CD14-positive monocyte (primary cell): ENCODE results near the gene DRD2. TPM values are rescaled to one million over a fixed set of nuclear protein-coding genes. Genes with fewer than 3 reads are reported as not detected.

Experiments
- DNase-seq, 3 donors: peaks; one replicate each; pipeline ENCODE4 v3.0.0-alpha.2; 2011 to 2022
- H2AFZ ChIP-seq: 2 replicates; pipeline ENCODE4 v1.6.0; 2012; ENCODE audit warnings: mild to moderate bottlenecking, low read depth, low read length, inconsistent platforms; ENCODE audit not compliant: insufficient read depth, poor library complexity, severe bottlenecking
- H3K27ac ChIP-seq, 2 donors: 1 replicate in 1 of 2; 2 replicates in 1 of 2; pipeline ENCODE4 v1.5.1; 2012 to 2013; ENCODE audit warnings: low read length in 2 of 2, control low read depth in 1 of 2, inconsistent platforms in 1 of 2, low read depth in 1 of 2, mild to moderate bottlenecking in 1 of 2
- H3K27me3 ChIP-seq, 2 donors: one replicate each; pipeline versions ENCODE4 v1.6.0 to v1.6.1; 2011 to 2013; ENCODE audit warnings: low read length in 2 of 2; ENCODE audit not compliant: control insufficient read depth in 2 of 2, insufficient read depth in 2 of 2
- H3K36me3 ChIP-seq, 2 donors: replicated peaks in 1 of 2; 1 replicate in 1 of 2; 2 replicates in 1 of 2; pipeline versions ENCODE4 v1.5.1 to v1.6.1; 2012 to 2013; ENCODE audit warnings: low read length in 2 of 2, control low read depth in 1 of 2, inconsistent platforms in 1 of 2, mild to moderate bottlenecking in 1 of 2; ENCODE audit not compliant: insufficient read depth in 2 of 2, control insufficient read depth in 1 of 2
- H3K4me1 ChIP-seq, 2 donors: 1 replicate in 1 of 2; 2 replicates in 1 of 2; pipeline versions ENCODE4 v1.5.1 to v1.6.1; 2012 to 2013; ENCODE audit warnings: low read length in 2 of 2, control low read depth in 1 of 2, inconsistent platforms in 1 of 2, mild to moderate bottlenecking in 1 of 2, moderate library complexity in 1 of 2; ENCODE audit not compliant: insufficient read depth in 2 of 2, control insufficient read depth in 1 of 2
- H3K4me2 ChIP-seq: replicated peaks from 2 replicates; pipeline ENCODE3; 2012; ENCODE audit warnings: low read length, moderate library complexity, mild to moderate bottlenecking; ENCODE audit not compliant: poor library complexity, severe bottlenecking; ENCODE audit errors: extremely low read depth
- H3K4me3 ChIP-seq, 3 experiments: fragments of 200-600 bp in 1 of 3; sonication (generic) in 1 of 3; replicated peaks in 1 of 3; 1 replicate in 2 of 3; 2 replicates in 1 of 3; pipeline ENCODE4 v1.5.1; 2011 to 2013; ENCODE audit warnings: low read length in 3 of 3, mild to moderate bottlenecking in 3 of 3, control low read depth in 2 of 3, low read depth in 2 of 3, inconsistent platforms in 1 of 3, moderate library complexity in 1 of 3
- H3K79me2 ChIP-seq: 2 replicates; pipeline ENCODE4 v1.6.0; 2012; ENCODE audit warnings: mild to moderate bottlenecking, control low read depth, inconsistent platforms, low read length, moderate library complexity; ENCODE audit not compliant: insufficient read depth
- H3K9ac ChIP-seq: 2 replicates; pipeline ENCODE4 v1.6.0; 2017; ENCODE audit warnings: low read length, mild to moderate bottlenecking; ENCODE audit not compliant: insufficient read depth, poor library complexity, severe bottlenecking
- H3K9me3 ChIP-seq, 2 donors: replicated peaks in 1 of 2; 1 replicate in 1 of 2; 2 replicates in 1 of 2; pipeline versions ENCODE4 v1.5.1 to v1.6.1; 2012 to 2013; ENCODE audit warnings: low read length in 2 of 2, control low read depth in 1 of 2; ENCODE audit not compliant: control insufficient read depth in 1 of 2, insufficient read depth in 1 of 2
- H4K20me1 ChIP-seq: 2 replicates; pipeline ENCODE4 v1.6.0; 2012; ENCODE audit warnings: mild to moderate bottlenecking, low read length, control low read depth, moderate library complexity; ENCODE audit not compliant: insufficient read depth
- H3K27ac Mint-ChIP-seq, 7 donors: one replicate each; pipeline ENCODE4 v1.8.0; 2020; ENCODE audit warnings: mild to moderate bottlenecking in 7 of 7, mixed read lengths in 7 of 7, moderate library complexity in 6 of 7, inconsistent platforms in 2 of 7
- H3K27me3 Mint-ChIP-seq, 3 donors: one replicate each; pipeline ENCODE4 v1.8.0; 2021 to 2022; ENCODE audit warnings: low read depth in 3 of 3, mild to moderate bottlenecking in 3 of 3, mixed read lengths in 3 of 3, moderate library complexity in 3 of 3, inconsistent platforms in 1 of 3
- H3K36me3 Mint-ChIP-seq, 2 donors: one replicate each; pipeline ENCODE4 v1.8.0; 2020; ENCODE audit warnings: mixed read lengths in 2 of 2, inconsistent platforms in 1 of 2, mild to moderate bottlenecking in 1 of 2
- H3K4me1 Mint-ChIP-seq: one replicate; pipeline ENCODE4 v1.8.0; 2020; ENCODE audit warnings: mild to moderate bottlenecking, mixed read lengths
- H3K4me3 Mint-ChIP-seq, 2 donors: one replicate each; pipeline ENCODE4 v1.8.0; 2020; ENCODE audit warnings: mild to moderate bottlenecking in 2 of 2, mixed read lengths in 2 of 2, moderate library complexity in 1 of 2
- H3K9me3 Mint-ChIP-seq, 7 donors: one replicate each; pipeline ENCODE4 v1.8.0; 2020 to 2022; ENCODE audit warnings: mixed read lengths in 7 of 7, mild to moderate bottlenecking in 6 of 7, moderate library complexity in 6 of 7, inconsistent platforms in 2 of 7
- CTCF ChIP-seq: fragments of 200-600 bp; IDR thresholded peaks from one replicate; pipeline ENCODE4 v1.8.0; 2022; ENCODE audit warnings: antibody characterized with exemption, mild to moderate bottlenecking
- WGBS: methylation state at CpG from one replicate; pipeline ENCODE4 v1.1.5; 2013; ENCODE audit warnings: missing lambda C conversion rate; ENCODE audit not compliant: insufficient coverage; 5-methylcytosine and 5-hydroxymethylcytosine counted together
- intact Hi-C, 2 donors: fragments of 100-400 bp; cut with micrococcal nuclease; formaldehyde crosslinking; loops; one replicate each; pipeline versions ENCODE4 v1.15.0 to v1.15.1; 2023
- polyA plus RNA-seq, 3 donors: library from polyadenylated mRNA; depleted of rRNA in 1 of 3; unstranded in 2 of 3; stranded (reverse) in 1 of 3; fragments of 300-500 nt in 2 of 3; fragments of >200 nt in 1 of 3; fragmentation: Illumina TruSeq in 2 of 3; gene quantifications; 1 replicate in 2 of 3; 2 replicates in 1 of 3; pipeline ENCODE4 v1.2.3, GENCODE V29; 2012 to 2021

DRD2 gene
- polyA plus RNA-seq, 3 donors = not detected

- intact Hi-C loops = no loop called here
- Histone ChIP-seq H3K27ac (no peak overlapping the region), H3K36me3 (no peaks in the 10 kb centered on the region), H3K9me3 (no peaks in the 10 kb centered on the region), H3K27me3 (peaks cover 0 to 29% of the 10 kb centered on the region in 2 donors), H3K4me3 (no peak overlapping the region), H3K79me2 (no peaks in the 10 kb centered on the region), H3K4me2 (no peak overlapping the region), H3K9ac (no peak overlapping the region), H3K4me1 (no peaks in the 10 kb centered on the region), H4K20me1 (no peaks in the 10 kb centered on the region), H2AFZ (no peak overlapping the region)
- no peak for TF ChIP-seq CTCF
- Mint-ChIP-seq H3K4me1 (no peaks in the 10 kb centered on the region), H3K36me3 (no peaks in the 10 kb centered on the region), H3K9me3 (peaks cover 0 to 2% (median 0%) of the 10 kb centered on the region in 7 donors), H3K4me3 (no peak overlapping the region), H3K27ac (no peak overlapping the region), H3K27me3 (peaks cover 3 to 11% (median 11%) of the 10 kb centered on the region in 3 donors)
- WGBS = 86% methylated on average over 2 of the region's 3 CpGs
- no peak for DNase-seq
Measured at GRCh38 chr11:113384551-113384950, 90.6 kb downstream of the DRD2 start.

- intact Hi-C loops = no loop called here
- H3K9me3 Mint-ChIP-seq = peaks cover 0 to 2% (median 0%) of the 10 kb centered on the region in 7 donors
- no peak overlapping the region for H3K4me3 Mint-ChIP-seq
- Histone ChIP-seq H3K79me2 (no peaks in the 10 kb centered on the region), H3K4me2 (no peak overlapping the region), H3K36me3 (no peaks in the 10 kb centered on the region), H4K20me1 (no peaks in the 10 kb centered on the region), H3K4me1 (no peaks in the 10 kb centered on the region), H3K9ac (no peak overlapping the region), H3K27me3 (peaks cover 0 to 6% of the 10 kb centered on the region in 2 donors), H3K4me3 (no peak overlapping the region), H2AFZ (no peak overlapping the region), H3K9me3 (no peaks in the 10 kb centered on the region), H3K27ac (no peak overlapping the region)
- no peak overlapping the region for H3K27ac Mint-ChIP-seq
- TF ChIP-seq CTCF = no peak
- H3K4me1 Mint-ChIP-seq = no peaks in the 10 kb centered on the region
- DNase-seq = no peak
- peaks cover 3 to 8% (median 6%) of the 10 kb centered on the region in 3 donors for H3K27me3 Mint-ChIP-seq
- H3K36me3 Mint-ChIP-seq = no peaks in the 10 kb centered on the region
Measured at GRCh38 chr11:113382121-113382520, 93.1 kb downstream of the DRD2 start.
